M059J (cell line): Measurements from ENCODE around the gene NOL7. TPM values are rescaled to one million over a fixed set of nuclear protein-coding genes. Genes with fewer than 3 reads are reported as not detected.
A peak's percentile ranks its signal among the peaks of the same experiment; 100 is the strongest.

ENCODE experiments used
- DNase-seq: peaks from one replicate; pipeline ENCODE4 v3.0.0-alpha.2; 2012; ENCODE audit warnings: low read depth
- total RNA-seq: library from RNA; depleted of rRNA; stranded (reverse); fragments of >200 nt; shearing (Covaris generic); gene quantifications from 2 replicates; pipeline ENCODE4 v1.2.3, GENCODE V29; 2014; rRNA removed

Gene NOL7
- 160 and 168 TPM in 2 replicates for total RNA-seq

- peak; percentile 98 for DNase-seq
Measured at GRCh38 chr6:13614926-13615791, at the start of gene NOL7. NOL7 (plus strand) TSS chr6:13615335; CDS start chr6:13615359, 24 bp downstream.

- DNase-seq, result no peak
Measured at GRCh38 chr6:13565921-13566320, 49.2 kb upstream of the NOL7 start.

- DNase-seq, result no peak
Measured at GRCh38 chr6:13566500-13566899, 48.6 kb upstream of the NOL7 start.

- DNase-seq, result no peak
Measured at GRCh38 chr6:13568970-13569369, 46.2 kb upstream of the NOL7 start.

- no peak for DNase-seq
Measured at GRCh38 chr6:13572240-13572639, 42.9 kb upstream of the NOL7 start.

- DNase-seq, result no peak
Measured at GRCh38 chr6:13572951-13573654, 42.0 kb upstream of the NOL7 start.

GRCh38 chr6:13573669-13574110 is 41.4 kb upstream of the NOL7 start:
- DNase-seq, result peak; percentile 72

- peak; percentile 95 for DNase-seq
Measured at GRCh38 chr6:13574149-13574570, 41.0 kb upstream of the NOL7 start.

- peak; percentile 93 for DNase-seq
Measured at GRCh38 chr6:13574571-13575376, 40.4 kb upstream of the NOL7 start, which contains the start of gene SIRT5. SIRT5 (plus strand) TSS chr6:13574601; CDS start chr6:13584111, 9,510 bp downstream.

GRCh38 chr6:13575377-13575775 is 39.8 kb upstream of the NOL7 start:
- DNase-seq, result no peak

GRCh38 chr6:13576017-13576416 is 39.1 kb upstream of the NOL7 start:
- DNase-seq, result no peak

GRCh38 chr6:13577926-13578325 is 37.2 kb upstream of the NOL7 start:
- DNase-seq, result no peak

- no peak for DNase-seq
Measured at GRCh38 chr6:13579911-13580310, 35.2 kb upstream of the NOL7 start.

GRCh38 chr6:13581700-13582229 is 33.4 kb upstream of the NOL7 start:
- DNase-seq, result no peak

GRCh38 chr6:13586603-13587542 is 28.3 kb upstream of the NOL7 start:
- no peak for DNase-seq

GRCh38 chr6:13589801-13590200 is 25.3 kb upstream of the NOL7 start:
- DNase-seq, result no peak

GRCh38 chr6:13590574-13591153 is 24.5 kb upstream of the NOL7 start:
- DNase-seq, result no peak

- no peak for DNase-seq
Measured at GRCh38 chr6:13591205-13591921, 23.8 kb upstream of the NOL7 start.

- no peak for DNase-seq
Measured at GRCh38 chr6:13593103-13593502, 22.0 kb upstream of the NOL7 start.
